SK-N-SH (cell line): ENCODE data around the gene SLC2A10. TPM values are rescaled to one million over a fixed set of nuclear protein-coding genes. Genes with fewer than 3 reads are reported as not detected.
A peak's percentile ranks its signal among the peaks of the same experiment; 100 is the strongest.

Source experiments
- CTCF ChIA-PET: fragments of 300-600, 350-600 bp; formaldehyde crosslinking; extraction: SDS; loops from one replicate; lab custom pipeline; 2021; lab: Yijun Ruan, JAX
- POLR2A ChIA-PET: fragments of 350-600 bp; sonication (Branson Sonifier 250); formaldehyde crosslinking; extraction: SDS; loops from one replicate; lab custom pipeline; 2020; ENCODE audit warnings: antibody characterized with exemption, inconsistent platforms; lab: Yijun Ruan, JAX
- DNase-seq: peaks from one replicate; pipeline ENCODE4 v3.0.0; 2012
- H2AFZ ChIP-seq: fragments of 200-600 bp; sonication (generic); 2 replicates; pipeline ENCODE4 v1.8.1; 2016; ENCODE audit warnings: antibody characterized with exemption, mild to moderate bottlenecking, low read depth
- H3F3A ChIP-seq: fragments of 200-600 bp; sonication (generic); replicated peaks from 2 replicates; pipeline ENCODE3; 2016; ENCODE audit warnings: antibody characterized with exemption, mild to moderate bottlenecking; ENCODE audit not compliant: insufficient read depth
- H3K27ac ChIP-seq, 2 experiments: fragments of 200-500 bp in 1 of 2; fragments of 200-600 bp in 1 of 2; sonication (Bioruptor generic) in 1 of 2; sonication (generic), shearing (Covaris generic) in 1 of 2; 2 replicates each; pipeline versions ENCODE4 v1.5.1 to v1.6.1; 2014 to 2016; ENCODE audit warnings: low read depth in 2 of 2, inconsistent platforms in 1 of 2, low read length in 1 of 2, mild to moderate bottlenecking in 1 of 2, mixed read lengths in 1 of 2
- H3K27me3 ChIP-seq: fragments of 200-600 bp; sonication (generic), shearing (Covaris generic); 2 replicates; pipeline ENCODE4 v1.6.1; 2016; ENCODE audit warnings: mixed run types; ENCODE audit not compliant: insufficient read depth
- H3K36me3 ChIP-seq, 2 experiments: fragments of 200-500 bp in 1 of 2; fragments of 200-600 bp in 1 of 2; sonication (Bioruptor generic) in 1 of 2; sonication (generic) in 1 of 2; replicated peaks in 1 of 2; 2 replicates each; pipeline versions ENCODE3 to v1.5.1; 2014 to 2016; ENCODE audit warnings: low read length in 1 of 2, mild to moderate bottlenecking in 1 of 2; ENCODE audit not compliant: insufficient read depth in 2 of 2, control insufficient read depth in 1 of 2
- H3K4me1 ChIP-seq, 2 experiments: fragments of 200-500 bp in 1 of 2; fragments of 200-600 bp in 1 of 2; sonication (Bioruptor generic) in 1 of 2; sonication (generic), shearing (Covaris generic) in 1 of 2; 2 replicates each; pipeline versions ENCODE4 v1.5.1 to v1.6.1; 2014 to 2016; ENCODE audit warnings: low read depth in 1 of 2, low read length in 1 of 2, mixed run types in 1 of 2; ENCODE audit not compliant: insufficient read depth in 2 of 2, control insufficient read depth in 1 of 2
- H3K4me2 ChIP-seq: fragments of 200-600 bp; sonication (generic), shearing (Covaris generic); 2 replicates; pipeline ENCODE4 v1.6.1; 2017; ENCODE audit warnings: mixed run types
- H3K4me3 ChIP-seq, 2 experiments: fragments of 200-500 bp in 1 of 2; fragments of 200-600 bp in 1 of 2; sonication (Bioruptor generic) in 1 of 2; sonication (generic), shearing (Covaris generic) in 1 of 2; 2 replicates each; pipeline versions ENCODE4 v1.5.1 to v1.8.1; 2014 to 2016; ENCODE audit warnings: low read depth in 2 of 2, inconsistent platforms in 1 of 2, low read length in 1 of 2, mild to moderate bottlenecking in 1 of 2, mixed read lengths in 1 of 2, moderate library complexity in 1 of 2
- H3K79me2 ChIP-seq: fragments of 200-600 bp; sonication (generic); 2 replicates; pipeline ENCODE4 v1.8.1; 2017; ENCODE audit warnings: mild to moderate bottlenecking; ENCODE audit not compliant: insufficient read depth
- H3K9ac ChIP-seq: fragments of 200-600 bp; sonication (generic); 2 replicates; pipeline ENCODE4 v1.6.1; 2017; ENCODE audit warnings: mixed run types
- H3K9me2 ChIP-seq: fragments of 200-600 bp; sonication (generic); 2 replicates; pipeline ENCODE4 v1.6.1; 2017; ENCODE audit warnings: mixed run types
- H3K9me3 ChIP-seq: fragments of 200-600 bp; sonication (generic); 2 replicates; pipeline ENCODE4 v1.6.1; 2017; ENCODE audit warnings: mixed run types, mild to moderate bottlenecking, moderate library complexity
- H4K20me1 ChIP-seq: fragments of 200-600 bp; sonication (generic); 2 replicates; pipeline ENCODE4 v1.6.1; 2017; ENCODE audit warnings: mild to moderate bottlenecking, mixed run types; ENCODE audit not compliant: insufficient read depth
- EP300 ChIP-seq, 2 experiments: IDR thresholded peaks; 2 replicates each; pipeline versions ENCODE4 v1.4.0 to v1.6.1; 2012; ENCODE audit warnings: borderline replicate concordance in 1 of 2, low read depth in 1 of 2, low read length in 1 of 2
- EZH2phosphoT487 ChIP-seq: fragments of 200-600 bp; sonication (generic); IDR thresholded peaks from 2 replicates; pipeline ENCODE4 v1.6.1; 2017; ENCODE audit warnings: low read depth, mixed run types, mild to moderate bottlenecking, antibody characterized with exemption, moderate library complexity, borderline replicate concordance
- FOXM1 ChIP-seq: IDR thresholded peaks from 2 replicates; pipeline ENCODE4 v1.4.0; 2012; ENCODE audit warnings: low read depth, mild to moderate bottlenecking
- GATA2 ChIP-seq: sonication (generic); formaldehyde crosslinking; IDR thresholded peaks from 2 replicates; pipeline ENCODE4 v1.5.0; 2020; ENCODE audit warnings: mild to moderate bottlenecking, missing genetic modification reagents
- JUND ChIP-seq: IDR thresholded peaks from 2 replicates; pipeline ENCODE4 v1.4.0; 2012
- MEF2A ChIP-seq: IDR thresholded peaks from 2 replicates; pipeline ENCODE4 v1.4.0; 2012; ENCODE audit warnings: low read depth, borderline replicate concordance
- MXI1 ChIP-seq: IDR thresholded peaks from 2 replicates; pipeline ENCODE4 v1.6.1; 2012; ENCODE audit warnings: mild to moderate bottlenecking, low read depth, low read length, improper control_type of control experiment
- NRF1 ChIP-seq: IDR thresholded peaks from 2 replicates; pipeline ENCODE4 v1.6.1; 2012; ENCODE audit warnings: low read depth, mild to moderate bottlenecking, low read length
- RCOR1 ChIP-seq: fragments of 150-350 bp; IDR thresholded peaks from 2 replicates; pipeline ENCODE4 v1.6.1; 2017; ENCODE audit warnings: antibody characterized with exemption, low read length
- RXRA ChIP-seq: IDR thresholded peaks from 2 replicates; pipeline ENCODE4 v1.4.0; 2012; ENCODE audit warnings: low read depth, mild to moderate bottlenecking, borderline replicate concordance
- SIN3A ChIP-seq: IDR thresholded peaks from 2 replicates; pipeline ENCODE4 v1.6.1; 2012; ENCODE audit warnings: low read depth, mild to moderate bottlenecking, low read length, moderate library complexity, borderline replicate concordance
- SMC3 ChIP-seq: IDR thresholded peaks from 2 replicates; pipeline ENCODE4 v1.6.1; 2012; ENCODE audit warnings: low read depth, low read length, improper control_type of control experiment
- TEAD4 ChIP-seq: IDR thresholded peaks from 2 replicates; pipeline ENCODE4 v1.4.0; 2012; ENCODE audit warnings: mild to moderate bottlenecking, borderline replicate concordance; ENCODE audit not compliant: insufficient read depth
- YY1 ChIP-seq: IDR thresholded peaks from 2 replicates; pipeline ENCODE4 v1.4.0; 2012; ENCODE audit warnings: low read depth, mild to moderate bottlenecking
- WGBS: methylation state at CpG from one replicate; pipeline ENCODE4 v1.1.6; 2017; ENCODE audit warnings: low lambda C conversion rate; 5-methylcytosine and 5-hydroxymethylcytosine counted together
- polyA plus RNA-seq, 3 experiments: library from polyadenylated mRNA; depleted of rRNA; stranded (reverse); fragments of >200 nt; gene quantifications; 2 replicates each; pipeline ENCODE4 v1.2.3, GENCODE V29; 2012
- TF ChIP-seq, protein P1 (sequence below): IDR thresholded peaks from 2 replicates; pipeline ENCODE4 v1.4.0; 2012; ENCODE audit warnings: low read depth
- TF ChIP-seq, protein P2 (sequence below): fragments of 200-600 bp; sonication (generic); IDR thresholded peaks from 2 replicates; pipeline ENCODE4 v1.6.1; 2017; ENCODE audit warnings: antibody characterized with exemption, mild to moderate bottlenecking, moderate library complexity
- TF ChIP-seq, protein P3 (sequence below): IDR thresholded peaks from 2 replicates; pipeline ENCODE4 v1.4.0; 2012; ENCODE audit warnings: low read depth, borderline replicate concordance
- TF ChIP-seq, protein P4 (sequence below): IDR thresholded peaks from 2 replicates; pipeline ENCODE4 v1.6.1; 2012; ENCODE audit warnings: mild to moderate bottlenecking, low read depth, low read length, moderate library complexity

Gene SLC2A10
- polyA plus RNA-seq, 1 of the 3 experiments (the other 2 are of a cell fraction), result 12.6 TPM

DNA sequence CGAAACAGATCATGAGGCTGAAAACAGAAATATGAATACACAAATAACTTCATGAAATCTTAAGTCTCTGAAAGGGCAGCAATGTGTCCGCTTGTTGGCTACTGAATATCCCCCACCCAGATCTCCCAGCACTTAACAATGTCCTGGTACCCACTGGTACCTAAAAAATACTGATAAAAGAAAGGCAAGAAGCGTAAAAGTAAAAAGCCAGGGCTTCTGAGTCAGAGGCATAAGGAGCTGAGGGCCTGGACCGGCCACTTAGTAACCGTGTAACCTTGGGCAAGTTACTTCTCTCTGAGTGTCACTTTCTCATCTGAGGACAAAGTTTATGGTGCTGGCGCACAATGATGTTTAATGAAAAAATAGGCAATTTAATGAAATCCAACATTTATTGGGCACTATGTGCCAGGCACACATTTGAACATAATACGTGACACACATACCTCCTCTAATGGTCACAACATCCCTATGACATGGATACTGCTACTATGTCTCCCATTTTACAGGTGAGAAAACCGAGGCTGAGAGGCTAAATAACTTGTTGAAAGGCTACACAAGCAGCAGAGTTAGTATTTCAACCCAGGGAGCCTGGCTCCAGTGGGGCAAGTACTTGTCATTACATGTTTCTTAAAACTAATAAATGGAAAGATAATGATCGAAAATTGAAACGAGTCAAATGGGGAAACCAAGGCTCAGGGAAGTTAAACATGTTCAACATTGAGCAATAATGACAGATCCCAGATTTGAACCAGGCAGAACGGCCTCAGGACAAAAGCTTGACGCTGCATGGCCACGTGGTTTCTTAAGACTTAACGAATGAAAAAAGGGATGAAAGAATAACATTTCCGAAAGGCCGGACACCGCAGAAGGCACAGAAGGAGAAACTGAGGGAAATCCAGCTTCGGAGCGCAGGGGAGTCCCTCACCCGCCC is 21.0 kb upstream of the SLC2A10 start:
- ChIA-PET POLR2A (interaction anchor here (0.9 to 1.6 kb wide), 2 partner anchors 120 to 136 kb away, joined by 3 to 5 read pairs; no protein-coding TSS in a partner anchor), CTCF (interaction anchor here (0.8 to 3.4 kb wide), 10 partner anchors 8 to 696 kb away, joined by 3 to 12 read pairs (median 4); no protein-coding TSS in a partner anchor)
- H3K4me3 ChIP-seq, result peak overlapping the region; percentile 71 to 84
- 16% methylated on average over 20 of the region's 20 CpGs for WGBS
- H2AFZ ChIP-seq, result peak overlapping the region; percentile 71; the same call in 1 of the 2 replicates
- 0 out of 2 replicates have a peak, but pooled peaks cover 6% of the 10 kb centered on the region for H4K20me1 ChIP-seq
- H3K27ac ChIP-seq, result peak overlapping the region; percentile 87 to 89
- no peak for DNase-seq
- H3K4me2 ChIP-seq, result peak overlapping the region; percentile 88
- no peaks in the 10 kb centered on the region for H3K9me2 ChIP-seq
- H3F3A ChIP-seq, result peaks cover 4% of the 10 kb centered on the region
- TF ChIP-seq, protein P1, sequence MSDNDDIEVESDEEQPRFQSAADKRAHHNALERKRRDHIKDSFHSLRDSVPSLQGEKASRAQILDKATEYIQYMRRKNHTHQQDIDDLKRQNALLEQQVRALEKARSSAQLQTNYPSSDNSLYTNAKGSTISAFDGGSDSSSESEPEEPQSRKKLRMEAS, result peak; percentile 60; the same call in 1 of the 2 replicates
- TF ChIP-seq EP300 (IDR thresholded peaks at IDR 0.05; ENCODE audit: borderline replicate concordance in 1 of 2, low read depth in 1 of 2, low read length in 1 of 2), result no peak
- TF ChIP-seq SMC3, result no peak
- TF ChIP-seq EZH2phosphoT487, result no peak
- no peak for TF ChIP-seq SIN3A
- no peak for TF ChIP-seq NRF1
- TF ChIP-seq MEF2A, result no peak
- no peak for TF ChIP-seq FOXM1
- peak; percentile 93 for TF ChIP-seq MXI1
- no peak for TF ChIP-seq RXRA
- TF ChIP-seq, protein P2, sequence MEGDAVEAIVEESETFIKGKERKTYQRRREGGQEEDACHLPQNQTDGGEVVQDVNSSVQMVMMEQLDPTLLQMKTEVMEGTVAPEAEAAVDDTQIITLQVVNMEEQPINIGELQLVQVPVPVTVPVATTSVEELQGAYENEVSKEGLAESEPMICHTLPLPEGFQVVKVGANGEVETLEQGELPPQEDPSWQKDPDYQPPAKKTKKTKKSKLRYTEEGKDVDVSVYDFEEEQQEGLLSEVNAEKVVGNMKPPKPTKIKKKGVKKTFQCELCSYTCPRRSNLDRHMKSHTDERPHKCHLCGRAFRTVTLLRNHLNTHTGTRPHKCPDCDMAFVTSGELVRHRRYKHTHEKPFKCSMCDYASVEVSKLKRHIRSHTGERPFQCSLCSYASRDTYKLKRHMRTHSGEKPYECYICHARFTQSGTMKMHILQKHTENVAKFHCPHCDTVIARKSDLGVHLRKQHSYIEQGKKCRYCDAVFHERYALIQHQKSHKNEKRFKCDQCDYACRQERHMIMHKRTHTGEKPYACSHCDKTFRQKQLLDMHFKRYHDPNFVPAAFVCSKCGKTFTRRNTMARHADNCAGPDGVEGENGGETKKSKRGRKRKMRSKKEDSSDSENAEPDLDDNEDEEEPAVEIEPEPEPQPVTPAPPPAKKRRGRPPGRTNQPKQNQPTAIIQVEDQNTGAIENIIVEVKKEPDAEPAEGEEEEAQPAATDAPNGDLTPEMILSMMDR, result no peak
- TF ChIP-seq, protein P3, sequence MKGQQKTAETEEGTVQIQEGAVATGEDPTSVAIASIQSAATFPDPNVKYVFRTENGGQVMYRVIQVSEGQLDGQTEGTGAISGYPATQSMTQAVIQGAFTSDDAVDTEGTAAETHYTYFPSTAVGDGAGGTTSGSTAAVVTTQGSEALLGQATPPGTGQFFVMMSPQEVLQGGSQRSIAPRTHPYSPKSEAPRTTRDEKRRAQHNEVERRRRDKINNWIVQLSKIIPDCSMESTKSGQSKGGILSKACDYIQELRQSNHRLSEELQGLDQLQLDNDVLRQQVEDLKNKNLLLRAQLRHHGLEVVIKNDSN, result peak; percentile 59; the same call in 1 of the 2 replicates
- no peak for TF ChIP-seq JUND
- TF ChIP-seq GATA2 (CRISPR knock-in tag), result no peak
- no peak for TF ChIP-seq YY1
- TF ChIP-seq, protein P4, sequence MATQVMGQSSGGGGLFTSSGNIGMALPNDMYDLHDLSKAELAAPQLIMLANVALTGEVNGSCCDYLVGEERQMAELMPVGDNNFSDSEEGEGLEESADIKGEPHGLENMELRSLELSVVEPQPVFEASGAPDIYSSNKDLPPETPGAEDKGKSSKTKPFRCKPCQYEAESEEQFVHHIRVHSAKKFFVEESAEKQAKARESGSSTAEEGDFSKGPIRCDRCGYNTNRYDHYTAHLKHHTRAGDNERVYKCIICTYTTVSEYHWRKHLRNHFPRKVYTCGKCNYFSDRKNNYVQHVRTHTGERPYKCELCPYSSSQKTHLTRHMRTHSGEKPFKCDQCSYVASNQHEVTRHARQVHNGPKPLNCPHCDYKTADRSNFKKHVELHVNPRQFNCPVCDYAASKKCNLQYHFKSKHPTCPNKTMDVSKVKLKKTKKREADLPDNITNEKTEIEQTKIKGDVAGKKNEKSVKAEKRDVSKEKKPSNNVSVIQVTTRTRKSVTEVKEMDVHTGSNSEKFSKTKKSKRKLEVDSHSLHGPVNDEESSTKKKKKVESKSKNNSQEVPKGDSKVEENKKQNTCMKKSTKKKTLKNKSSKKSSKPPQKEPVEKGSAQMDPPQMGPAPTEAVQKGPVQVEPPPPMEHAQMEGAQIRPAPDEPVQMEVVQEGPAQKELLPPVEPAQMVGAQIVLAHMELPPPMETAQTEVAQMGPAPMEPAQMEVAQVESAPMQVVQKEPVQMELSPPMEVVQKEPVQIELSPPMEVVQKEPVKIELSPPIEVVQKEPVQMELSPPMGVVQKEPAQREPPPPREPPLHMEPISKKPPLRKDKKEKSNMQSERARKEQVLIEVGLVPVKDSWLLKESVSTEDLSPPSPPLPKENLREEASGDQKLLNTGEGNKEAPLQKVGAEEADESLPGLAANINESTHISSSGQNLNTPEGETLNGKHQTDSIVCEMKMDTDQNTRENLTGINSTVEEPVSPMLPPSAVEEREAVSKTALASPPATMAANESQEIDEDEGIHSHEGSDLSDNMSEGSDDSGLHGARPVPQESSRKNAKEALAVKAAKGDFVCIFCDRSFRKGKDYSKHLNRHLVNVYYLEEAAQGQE, result no peak
- TF ChIP-seq TEAD4, result no peak
- 0 out of 2 replicates have a peak, but pooled peaks have one; percentile 19 for TF ChIP-seq RCOR1
- peaks cover 53% of the 10 kb centered on the region for H3K79me2 ChIP-seq
- peaks cover 4 to 10% of the 10 kb centered on the region in 2 experiments; a peak in 3 of 4 replicates for H3K4me1 ChIP-seq
- H3K36me3 ChIP-seq, result peaks cover 17 to 24% of the 10 kb centered on the region in 2 experiments
- H3K27me3 ChIP-seq, result no peaks in the 10 kb centered on the region
- no peaks in the 10 kb centered on the region for H3K9me3 ChIP-seq
- peak overlapping the region; percentile 89 for H3K9ac ChIP-seq
